GM19043 (cell line): ENCODE measurements around the gene DNAH11.
"Not testable (repeated sequence)": the region's sequence is repeated elsewhere in the genome, so short reads cannot be mapped to it uniquely, and the experiment has no call there.

ENCODE experiments used
- ATAC-seq: cut with Tn5 transposase; IDR thresholded peaks from one replicate; pipeline ENCODE4 v1.9.1; 2021; ENCODE audit warnings: low read depth; ENCODE audit not compliant: unreplicated experiment

DNAH11 gene

GRCh38 chr7:21916629-21917028 is 373.8 kb downstream of the DNAH11 start:
- ATAC-seq: no peak

GRCh38 chr7:21918216-21918615 is 375.4 kb downstream of the DNAH11 start:
- ATAC-seq: no peak

GRCh38 chr7:21920936-21921335 is 378.1 kb downstream of the DNAH11 start:
- ATAC-seq: no peak

GRCh38 chr7:21922605-21923004 is 379.8 kb downstream of the DNAH11 start:
- no peak for ATAC-seq

- ATAC-seq: no peak
Measured at GRCh38 chr7:21923658-21924057, 380.8 kb downstream of the DNAH11 start.

- ATAC-seq: no peak
Measured at GRCh38 chr7:21926448-21926847, 383.6 kb downstream of the DNAH11 start.

GRCh38 chr7:21927693-21928092 is 384.9 kb downstream of the DNAH11 start:
- ATAC-seq: no peak

GRCh38 chr7:21933293-21933692 is 390.5 kb downstream of the DNAH11 start:
- not testable (repeated sequence) for ATAC-seq

- no peak for ATAC-seq
Measured at GRCh38 chr7:21934808-21935207, 392.0 kb downstream of the DNAH11 start.

- ATAC-seq: no peak
Measured at GRCh38 chr7:21938463-21938862, 395.6 kb downstream of the DNAH11 start.

- ATAC-seq: peak; percentile 43
Measured at GRCh38 chr7:21939136-21939857, 396.5 kb downstream of the DNAH11 start.

GRCh38 chr7:21939858-21940372 is 397.1 kb downstream of the DNAH11 start:
- no peak for ATAC-seq

GRCh38 chr7:21941611-21942141 is 398.8 kb downstream of the DNAH11 start:
- ATAC-seq: peak; percentile 25

GRCh38 chr7:21942955-21943354 is 400.1 kb downstream of the DNAH11 start:
- ATAC-seq: no peak

- no peak for ATAC-seq
Measured at GRCh38 chr7:21943436-21943835, 400.6 kb downstream of the DNAH11 start.

- ATAC-seq: no peak
Measured at GRCh38 chr7:21944616-21945453, 402.0 kb downstream of the DNAH11 start.

- peak; percentile 71 for ATAC-seq
Measured at GRCh38 chr7:21945454-21946221, 402.8 kb downstream of the DNAH11 start, which contains the start of gene CDCA7L. Gene CDCA7L (minus strand): TSS chr7:21945899. CDS start chr7:21945804, 95 bp downstream.

- no peak for ATAC-seq
Measured at GRCh38 chr7:21946222-21946709, 403.4 kb downstream of the DNAH11 start.

- no peak for ATAC-seq
Measured at GRCh38 chr7:21947056-21947455, 404.2 kb downstream of the DNAH11 start.

- no peak for ATAC-seq
Measured at GRCh38 chr7:21947946-21948345, 405.1 kb downstream of the DNAH11 start.
